ENCODE data around the gene PACS1.

- TF ChIP-seq REST (IDR thresholded peaks at IDR 0.05; ENCODE audit: insufficient read depth in 1 of 2, low read depth in 2 of 2, low read length in 1 of 2) (no peak), CTCF (IDR thresholded peaks at IDR 0.05) (no peak), POLR2AphosphoS5 (IDR thresholded peaks at IDR 0.05; ENCODE audit: low read depth, low read length) (no peak), TCF7L2 (IDR thresholded peaks at IDR 0.05; ENCODE audit: low read depth, low read length) (no peak), SIN3A (IDR thresholded peaks at IDR 0.05; ENCODE audit: borderline replicate concordance, insufficient read depth, low read depth, low read length) (no peak)
Observed at GRCh38 chr11:66204412-66204811, 134.3 kb downstream of the PACS1 start.

Data from Panc1 (cell line).